Measurements from ENCODE around the gene PTPRM. TPM values are rescaled to one million over a fixed set of nuclear protein-coding genes. Genes with fewer than 3 reads are reported as not detected.

PTPRM gene
- total and polyA plus RNA-seq, 2 of the 8 experiments (the other 6 are each of a cell fraction or from before 2014, with no cell fraction given): 4.1 to 7.0 TPM

GRCh38 chr18:7646174-7646886 is 79.2 kb downstream of the PTPRM start:
- no peak overlapping the region for H2BK120ac ChIP-seq (replicated peaks; ENCODE audit: low read depth, low read length)
- H4K8ac ChIP-seq (ENCODE audit: extremely low read depth, insufficient read depth, low read length): no peak overlapping the region
- H2BK20ac ChIP-seq (ENCODE audit: low read length): no peak overlapping the region
- H3K27ac ChIP-seq (ENCODE audit: low read depth, low read length): no peak overlapping the region
- no peaks in the 10 kb centered on the region for H4K20me1 ChIP-seq (replicated peaks in 1 of 2; ENCODE audit: control insufficient read depth in 1 of 2, insufficient read depth in 2 of 2, low read length in 2 of 2)
- no peak overlapping the region for H2BK12ac ChIP-seq (ENCODE audit: low read depth, low read length)
- no peak overlapping the region for H3K4me3 ChIP-seq (ENCODE audit: extremely low read depth in 1 of 4, insufficient read depth in 2 of 4, low read depth in 3 of 4, low read length in 4 of 4)
- H3K4me1 ChIP-seq (replicated peaks in 1 of 4; ENCODE audit: control insufficient read depth in 3 of 4, insufficient read depth in 4 of 4, low read length in 3 of 4): peaks cover 3 to 10% (median 6%) of the 10 kb centered on the region in 4 experiments; a peak in 3 of 7 replicates
- H3K14ac ChIP-seq (ENCODE audit: insufficient read length): no peak overlapping the region
- no peak overlapping the region for H3K23ac ChIP-seq (ENCODE audit: insufficient read length)
- H4K91ac ChIP-seq (replicated peaks; ENCODE audit: insufficient read length, low read length): no peak overlapping the region
- WGBS, 2 experiments (ENCODE audit: extremely low coverage in 1 of 2, insufficient coverage in 1 of 2, insufficient read length in 1 of 2, insufficient replicate concordance in 2 of 2, low coverage in 1 of 2, low lambda C conversion rate in 2 of 2, missing lambda C conversion rate in 1 of 2): 89% methylated on average over 6 of the region's 6 CpGs; no CpG with 5 or more reads in 1 of the 2 experiments
- H2AFZ ChIP-seq (ENCODE audit: low read length): no peak overlapping the region
- no peak for TF ChIP-seq EGR1 (IDR thresholded peaks at IDR 0.05; ENCODE audit: borderline replicate concordance, low read depth, low read length)
- TF ChIP-seq RFX5 (IDR thresholded peaks at IDR 0.05; ENCODE audit: borderline replicate concordance, low read depth, low read length): no peak
- FAIRE-seq: no peak
- no peaks in the 10 kb centered on the region for H3K79me2 ChIP-seq (ENCODE audit: control insufficient read depth in 1 of 2, insufficient read depth in 2 of 2, low read length in 2 of 2)
- H3K4me2 ChIP-seq (ENCODE audit: insufficient read depth in 1 of 2, low read depth in 2 of 2, low read length in 2 of 2): no peak overlapping the region
- no peak overlapping the region for H3K56ac ChIP-seq (replicated peaks; ENCODE audit: insufficient read length, low read depth, low read length)
- H3K79me1 ChIP-seq (ENCODE audit: low read depth, low read length): no peaks in the 10 kb centered on the region
- no peak for DNase-seq (ENCODE audit: low read depth in 1 of 2, low spot score in 2 of 2)
- H3K9ac ChIP-seq (replicated peaks in 1 of 4; ENCODE audit: extremely low read depth in 1 of 4, low read depth in 3 of 4, low read length in 3 of 4): no peak overlapping the region
- CTCF ChIA-PET (ENCODE audit: partially characterized antibody): interaction anchor here (1.5 kb wide), 1 partner anchor 20 kb away, joined by 3 read pairs; no protein-coding TSS in a partner anchor
- H2BK5ac ChIP-seq (ENCODE audit: low read depth, low read length): no peak overlapping the region
- no peak overlapping the region for H3K18ac ChIP-seq (ENCODE audit: extremely low read depth, low read length)
- 0 out of 4 replicates have a peak, but pooled peaks cover 0 to 6% of the 10 kb centered on the region in 2 experiments for H3K9me3 ChIP-seq (ENCODE audit: insufficient read depth in 2 of 2, low read depth in 1 of 2, low read length in 1 of 2)
- no peak overlapping the region for H3K4ac ChIP-seq (replicated peaks; ENCODE audit: insufficient read length, low read depth, low read length)
- H3K36me3 ChIP-seq (ENCODE audit: control insufficient read depth in 2 of 4, insufficient read depth in 4 of 4, low read length in 3 of 4): no peaks in the 10 kb centered on the region
- POLR2A ChIA-PET (ENCODE audit: partially characterized antibody): no interaction called here
- no peaks in the 10 kb centered on the region for H3K27me3 ChIP-seq (replicated peaks in 1 of 4; ENCODE audit: control insufficient read depth in 3 of 4, extremely low read depth in 1 of 4, insufficient read depth in 3 of 4, low read length in 3 of 4)
- H2AK5ac ChIP-seq (ENCODE audit: low read depth, low read length): no peak overlapping the region
- no peak overlapping the region for H2BK15ac ChIP-seq (ENCODE audit: low read length)
- no peaks in the 10 kb centered on the region for H3K23me2 ChIP-seq (ENCODE audit: low read depth, low read length)
- H4K5ac ChIP-seq (ENCODE audit: insufficient read length, low read depth, low read length): no peak overlapping the region
